Mesothelial cell of epicardium (in vitro differentiated cells): ENCODE measurements around the gene ELMO1. TPM values are rescaled to one million over a fixed set of nuclear protein-coding genes. Genes with fewer than 3 reads are reported as not detected.

Experiments
- DNase-seq, 2 experiments: peaks; one replicate each; pipeline ENCODE4 v3.0.0; 2021; ENCODE audit warnings: low spot score in 2 of 2; ENCODE audit not compliant: unreplicated experiment in 2 of 2
- H3K27ac Mint-ChIP-seq: 2 replicates; pipeline ENCODE4 v1.8.0; 2021; ENCODE audit warnings: mixed read lengths
- H3K27me3 Mint-ChIP-seq: 2 replicates; pipeline ENCODE4 v1.8.0; 2021; ENCODE audit warnings: low read depth, mixed read lengths
- H3K36me3 Mint-ChIP-seq: 2 replicates; pipeline ENCODE4 v1.8.0; 2021; ENCODE audit warnings: mixed read lengths
- H3K4me1 Mint-ChIP-seq: 2 replicates; pipeline ENCODE4 v1.8.0; 2021; ENCODE audit warnings: mixed read lengths
- H3K4me3 Mint-ChIP-seq: 2 replicates; pipeline ENCODE4 v1.8.0; 2021; ENCODE audit warnings: mild to moderate bottlenecking, moderate library complexity, mixed read lengths
- H3K9me3 Mint-ChIP-seq: 2 replicates; pipeline ENCODE4 v1.8.0; 2021; ENCODE audit warnings: mixed read lengths
- total RNA-seq: library from RNA; stranded (reverse); gene quantifications from 3 replicates; pipeline ENCODE4 v1.2.1, GENCODE V29; 2021
- TF ChIP-seq, protein P1 (sequence below): fragments of 200-600 bp; sonication (generic); IDR thresholded peaks from one replicate; pipeline ENCODE4 v1.5.0; 2021; ENCODE audit warnings: antibody characterized with exemption; ENCODE audit not compliant: unreplicated experiment

Gene ELMO1
- total RNA-seq, 1 donor from 2014 or later = 9.6 TPM

DNA sequence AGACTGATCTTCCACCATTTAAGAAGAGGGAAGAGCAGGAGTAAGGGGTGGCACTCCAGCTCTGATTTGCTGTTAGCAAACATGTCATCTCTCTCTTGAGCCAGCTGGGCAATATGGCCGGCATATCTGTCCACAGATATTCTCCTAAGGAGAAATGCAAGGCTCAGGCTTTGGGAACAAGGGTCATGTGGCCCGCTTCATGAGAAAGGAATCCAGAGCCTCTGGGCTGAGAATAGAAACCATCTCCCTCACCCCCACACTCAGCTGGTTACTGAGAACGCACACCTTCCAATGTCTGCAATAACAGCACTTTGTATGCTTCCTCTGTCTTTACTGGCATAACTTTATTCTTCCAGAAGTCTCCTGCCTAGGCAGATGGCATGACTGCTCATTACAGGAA lies 171.2 kb downstream of the ELMO1 start:
- TF ChIP-seq, protein P1, sequence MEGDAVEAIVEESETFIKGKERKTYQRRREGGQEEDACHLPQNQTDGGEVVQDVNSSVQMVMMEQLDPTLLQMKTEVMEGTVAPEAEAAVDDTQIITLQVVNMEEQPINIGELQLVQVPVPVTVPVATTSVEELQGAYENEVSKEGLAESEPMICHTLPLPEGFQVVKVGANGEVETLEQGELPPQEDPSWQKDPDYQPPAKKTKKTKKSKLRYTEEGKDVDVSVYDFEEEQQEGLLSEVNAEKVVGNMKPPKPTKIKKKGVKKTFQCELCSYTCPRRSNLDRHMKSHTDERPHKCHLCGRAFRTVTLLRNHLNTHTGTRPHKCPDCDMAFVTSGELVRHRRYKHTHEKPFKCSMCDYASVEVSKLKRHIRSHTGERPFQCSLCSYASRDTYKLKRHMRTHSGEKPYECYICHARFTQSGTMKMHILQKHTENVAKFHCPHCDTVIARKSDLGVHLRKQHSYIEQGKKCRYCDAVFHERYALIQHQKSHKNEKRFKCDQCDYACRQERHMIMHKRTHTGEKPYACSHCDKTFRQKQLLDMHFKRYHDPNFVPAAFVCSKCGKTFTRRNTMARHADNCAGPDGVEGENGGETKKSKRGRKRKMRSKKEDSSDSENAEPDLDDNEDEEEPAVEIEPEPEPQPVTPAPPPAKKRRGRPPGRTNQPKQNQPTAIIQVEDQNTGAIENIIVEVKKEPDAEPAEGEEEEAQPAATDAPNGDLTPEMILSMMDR = no peak
- Mint-ChIP-seq H3K4me3 (no peak overlapping the region), H3K27ac (no peak overlapping the region), H3K4me1 (peaks cover 16% of the 10 kb centered on the region), H3K27me3 (peaks cover 5% of the 10 kb centered on the region), H3K36me3 (peaks cover 6% of the 10 kb centered on the region), H3K9me3 (peaks cover 14% of the 10 kb centered on the region)
- no peak for DNase-seq

DNA sequence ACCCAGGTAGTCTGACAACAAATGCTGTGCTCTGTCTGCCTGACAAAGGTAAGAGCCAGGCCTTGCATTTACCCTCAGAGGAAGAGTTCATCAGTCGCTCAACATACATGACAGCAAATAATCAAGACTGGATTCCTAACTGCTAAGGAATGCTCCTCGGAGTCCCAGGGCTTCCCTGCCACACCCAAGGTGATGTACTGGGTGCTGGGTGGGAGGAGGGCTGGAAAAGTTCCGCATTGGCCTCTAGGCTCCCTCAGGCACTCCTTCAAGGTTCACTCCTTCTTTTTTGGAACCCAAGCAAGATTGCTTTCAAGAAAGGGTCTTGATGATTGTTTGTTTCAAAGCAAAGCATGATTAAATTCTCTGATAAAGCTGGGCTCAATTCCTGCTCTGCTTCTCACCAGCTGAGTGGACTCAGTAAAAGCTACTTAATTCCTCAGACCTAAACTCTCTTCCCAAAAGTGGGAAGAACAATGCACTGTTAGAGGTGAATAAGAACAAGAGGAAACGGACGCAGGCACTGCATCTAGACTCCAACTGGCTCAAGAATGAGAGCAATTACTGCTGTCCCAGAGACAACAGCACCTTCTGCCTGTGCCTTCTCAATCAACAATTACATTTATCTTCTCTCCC lies 173.5 kb downstream of the ELMO1 start:
- TF ChIP-seq, protein P1 = no peak
- H3K27me3 Mint-ChIP-seq = no peaks in the 10 kb centered on the region
- peaks cover 10% of the 10 kb centered on the region for H3K4me1 Mint-ChIP-seq
- H3K4me3 Mint-ChIP-seq = no peak overlapping the region
- no peak for DNase-seq
- H3K27ac Mint-ChIP-seq = peak overlapping the region; percentile 1
- peaks cover 9% of the 10 kb centered on the region for H3K9me3 Mint-ChIP-seq
- H3K36me3 Mint-ChIP-seq = peaks cover 5% of the 10 kb centered on the region

DNA sequence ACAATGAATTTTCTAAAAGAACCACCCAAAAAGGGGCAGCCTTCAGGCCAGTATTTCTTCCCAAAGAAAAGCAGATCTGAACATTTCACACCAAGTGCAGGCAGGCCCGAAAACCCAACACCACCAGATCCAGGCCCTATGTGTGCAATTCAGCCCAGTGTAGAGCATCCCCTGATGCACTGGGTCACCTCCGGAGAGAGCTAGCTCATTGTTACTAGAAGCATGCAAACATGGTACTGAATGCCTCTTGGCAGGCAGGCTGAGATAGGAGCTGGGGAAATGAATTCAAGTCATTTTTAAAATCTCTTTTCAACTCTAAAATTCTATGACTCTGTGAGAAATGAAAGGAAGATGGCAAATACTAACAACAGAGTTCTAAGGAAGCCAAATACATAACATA lies 174.8 kb downstream of the ELMO1 start:
- Mint-ChIP-seq H3K27me3 (no peaks in the 10 kb centered on the region), H3K4me3 (no peak overlapping the region), H3K36me3 (no peaks in the 10 kb centered on the region), H3K4me1 (peaks cover 15% of the 10 kb centered on the region), H3K27ac (no peak overlapping the region), H3K9me3 (no peaks in the 10 kb centered on the region)
- TF ChIP-seq, protein P1 = no peak
- no peak for DNase-seq

DNA sequence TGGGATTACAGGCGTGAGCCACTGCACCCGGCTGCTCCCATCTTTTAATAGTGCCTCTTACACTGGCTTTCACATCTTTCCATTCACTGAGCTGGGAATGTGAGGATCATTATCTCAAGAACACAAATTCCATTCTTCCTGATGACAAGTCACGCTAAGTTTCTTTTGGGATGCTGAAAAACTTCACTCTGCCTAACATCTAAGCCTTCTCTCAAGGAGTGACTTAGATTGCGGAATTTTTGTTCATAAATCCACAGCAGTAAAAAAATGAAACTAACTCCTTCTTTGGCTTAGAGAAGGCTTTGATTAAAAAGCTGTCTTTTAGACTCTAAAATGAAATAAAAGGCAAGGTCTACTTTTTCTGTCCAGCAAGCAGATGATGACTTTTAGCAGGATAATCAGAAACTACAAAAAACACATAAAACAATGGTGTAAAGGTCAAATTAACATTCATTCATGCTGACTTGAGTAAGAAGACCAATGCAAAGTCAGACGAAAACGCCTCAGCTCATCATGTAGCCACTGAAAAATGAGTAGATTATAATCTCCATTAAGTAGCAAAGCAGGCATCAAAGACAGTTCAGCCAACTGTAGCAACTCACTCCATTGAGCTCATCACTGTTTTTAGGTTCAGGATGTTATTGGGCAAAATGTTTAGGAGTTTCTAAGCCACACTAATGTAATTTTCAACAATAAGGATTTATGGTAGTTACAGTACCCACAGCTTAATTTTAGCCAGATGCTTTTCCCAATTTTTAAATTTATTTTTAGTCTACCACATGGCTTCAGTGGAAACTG lies 178.8 kb downstream of the ELMO1 start:
- peaks cover 3% of the 10 kb centered on the region for H3K27me3 Mint-ChIP-seq
- H3K27ac Mint-ChIP-seq = no peak overlapping the region
- no peak overlapping the region for H3K4me3 Mint-ChIP-seq
- H3K9me3 Mint-ChIP-seq = no peaks in the 10 kb centered on the region
- H3K36me3 Mint-ChIP-seq = no peaks in the 10 kb centered on the region
- TF ChIP-seq, protein P1 = no peak
- no peak for DNase-seq
- peaks cover 8% of the 10 kb centered on the region for H3K4me1 Mint-ChIP-seq

DNA sequence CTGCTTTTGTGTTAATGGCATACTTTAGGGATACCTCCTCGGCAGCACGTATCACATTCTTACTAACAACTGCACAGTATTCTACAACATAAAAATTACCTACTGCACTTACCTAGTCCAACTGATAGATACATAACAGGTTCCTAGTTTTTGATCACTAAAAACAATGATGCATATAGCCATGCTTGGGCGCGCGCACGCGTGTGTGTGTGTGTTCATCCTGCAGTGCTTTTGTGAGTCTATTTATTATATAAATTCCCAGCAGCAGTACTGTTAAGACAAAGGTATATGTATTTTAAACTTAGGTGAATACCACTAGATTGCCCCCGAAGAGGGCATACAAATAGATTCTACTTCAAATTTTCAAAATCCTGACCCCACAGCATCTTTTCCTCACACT lies 181.4 kb downstream of the ELMO1 start:
- DNase-seq = no peak
- H3K27ac Mint-ChIP-seq = no peak overlapping the region
- no peak overlapping the region for H3K4me3 Mint-ChIP-seq
- H3K36me3 Mint-ChIP-seq = no peaks in the 10 kb centered on the region
- peaks cover 3% of the 10 kb centered on the region for H3K27me3 Mint-ChIP-seq
- peaks cover 5% of the 10 kb centered on the region for H3K4me1 Mint-ChIP-seq
- TF ChIP-seq, protein P1 = no peak
- H3K9me3 Mint-ChIP-seq = no peaks in the 10 kb centered on the region
